Gastrocnemius medialis (tissue), 4 donors: ENCODE measurements around the gene MAU2.

Experiments used
- POLR2A ChIP-seq, 2 donors: fragments of 450-650 bp; IDR thresholded peaks; one replicate each; pipeline ENCODE4 v1.6.1; 2017; ENCODE audit warnings: antibody characterized with exemption in 2 of 2, mild to moderate bottlenecking in 2 of 2, moderate library complexity in 2 of 2
- TF ChIP-seq, protein P1 (sequence below), 5 experiments: fragments of 450-650 bp in 3 of 5; fragments of 200-600 bp in 2 of 5; sonication (generic) in 2 of 5; IDR thresholded peaks in 4 of 5; conservative IDR thresholded peaks in 1 of 5; 1 replicate in 4 of 5; 2 replicates in 1 of 5; pipeline ENCODE4 v1.5.1; 2016 to 2019; ENCODE audit warnings: antibody characterized with exemption in 5 of 5, mild to moderate bottlenecking in 3 of 5, moderate library complexity in 3 of 5

DNA sequence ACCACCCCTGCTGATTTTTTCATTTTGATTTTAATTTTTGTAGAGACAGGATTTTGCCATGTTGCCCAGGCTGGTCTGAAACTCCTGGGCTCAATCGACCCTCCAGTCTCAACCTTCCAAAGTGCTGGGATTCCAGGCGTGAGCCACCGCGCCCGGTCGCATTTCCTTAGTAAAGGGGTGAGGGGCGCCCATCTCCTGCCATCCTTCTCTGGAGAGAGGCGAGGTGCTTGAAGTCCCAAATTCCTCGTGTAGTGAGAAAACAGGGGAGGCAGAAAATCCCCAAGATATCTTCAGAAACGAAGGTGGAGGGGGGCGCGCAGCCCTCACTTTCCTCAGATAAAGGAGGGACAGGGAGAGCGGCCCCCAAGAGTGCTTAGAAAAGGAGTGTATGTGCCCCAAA is 63.9 kb downstream of the MAU2 start:
- TF ChIP-seq, protein P1, sequence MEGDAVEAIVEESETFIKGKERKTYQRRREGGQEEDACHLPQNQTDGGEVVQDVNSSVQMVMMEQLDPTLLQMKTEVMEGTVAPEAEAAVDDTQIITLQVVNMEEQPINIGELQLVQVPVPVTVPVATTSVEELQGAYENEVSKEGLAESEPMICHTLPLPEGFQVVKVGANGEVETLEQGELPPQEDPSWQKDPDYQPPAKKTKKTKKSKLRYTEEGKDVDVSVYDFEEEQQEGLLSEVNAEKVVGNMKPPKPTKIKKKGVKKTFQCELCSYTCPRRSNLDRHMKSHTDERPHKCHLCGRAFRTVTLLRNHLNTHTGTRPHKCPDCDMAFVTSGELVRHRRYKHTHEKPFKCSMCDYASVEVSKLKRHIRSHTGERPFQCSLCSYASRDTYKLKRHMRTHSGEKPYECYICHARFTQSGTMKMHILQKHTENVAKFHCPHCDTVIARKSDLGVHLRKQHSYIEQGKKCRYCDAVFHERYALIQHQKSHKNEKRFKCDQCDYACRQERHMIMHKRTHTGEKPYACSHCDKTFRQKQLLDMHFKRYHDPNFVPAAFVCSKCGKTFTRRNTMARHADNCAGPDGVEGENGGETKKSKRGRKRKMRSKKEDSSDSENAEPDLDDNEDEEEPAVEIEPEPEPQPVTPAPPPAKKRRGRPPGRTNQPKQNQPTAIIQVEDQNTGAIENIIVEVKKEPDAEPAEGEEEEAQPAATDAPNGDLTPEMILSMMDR (IDR thresholded peaks at IDR 0.05 in 4 of 5, conservative IDR thresholded peaks at IDR 0.05 in 1 of 5) = no peak
- no peak for TF ChIP-seq POLR2A (IDR thresholded peaks at IDR 0.05)
